ENCODE results near the gene TBRG4.

Gene TBRG4

GRCh38 chr7:45111298-45112223, at the start of gene TBRG4 (continued):
- TF ChIP-seq ZNF692 (tag by site-specific recombination; IDR thresholded peaks at IDR 0.05) (peak; percentile 64; the same call in 1 of the 2 replicates), ZNF785 (tag by site-specific recombination; IDR thresholded peaks at IDR 0.05) (no peak), ZNF791 (tag by site-specific recombination; IDR thresholded peaks at IDR 0.05) (no peak), ZNF629 (tag by site-specific recombination; IDR thresholded peaks at IDR 0.05) (peak; percentile 89), ZNF670 (tag by site-specific recombination; IDR thresholded peaks at IDR 0.05; ENCODE audit: low read depth) (no peak), ATF2 (tag by site-specific recombination; IDR thresholded peaks at IDR 0.05; ENCODE audit: low read depth) (peak; percentile 77), KLF7 (tag by site-specific recombination; IDR thresholded peaks at IDR 0.05; ENCODE audit: borderline replicate concordance) (peak; percentile 96), KLF10 (tag by site-specific recombination; IDR thresholded peaks at IDR 0.05) (peak; percentile 95), ZNF623 (tag by site-specific recombination; IDR thresholded peaks at IDR 0.05) (no peak), ZNF610 (tag by site-specific recombination; IDR thresholded peaks at IDR 0.05; ENCODE audit: borderline replicate concordance) (peak; percentile 56; the same call in 1 of the 2 replicates), ZNF311 (tag by site-specific recombination; IDR thresholded peaks at IDR 0.05; ENCODE audit: borderline replicate concordance) (no peak), ZBTB11 (tag by site-specific recombination; conservative IDR thresholded peaks at IDR 0.05; ENCODE audit: low read depth) (peak; percentile 89), ZNF701 (tag by site-specific recombination; IDR thresholded peaks at IDR 0.05) (no peak), PRDM6 (tag by site-specific recombination; IDR thresholded peaks at IDR 0.05) (no peak), ZNF639 (tag by site-specific recombination; IDR thresholded peaks at IDR 0.05) (0 out of 2 replicates have a peak, but pooled peaks have one; percentile 57), SP2 (tag by site-specific recombination; IDR thresholded peaks at IDR 0.05) (peak; percentile 77), YY2 (tag by site-specific recombination; IDR thresholded peaks at IDR 0.05) (peak; percentile 74; the same call in 1 of the 2 replicates), ZNF248 (tag by site-specific recombination; IDR thresholded peaks at IDR 0.05) (no peak), ZNF341 (tag by site-specific recombination; IDR thresholded peaks at IDR 0.05; ENCODE audit: low read depth) (peak; percentile 44; the same call in 1 of the 2 replicates), PRDM1 (tag by site-specific recombination; IDR thresholded peaks at IDR 0.05) (no peak), ZNF600 (tag by site-specific recombination; IDR thresholded peaks at IDR 0.05) (peak; percentile 85), ZBTB8A (tag by site-specific recombination; IDR thresholded peaks at IDR 0.05) (peak; percentile 90), ZBTB17 (tag by site-specific recombination; IDR thresholded peaks at IDR 0.05) (peak; percentile 77), ZNF560 (tag by site-specific recombination; IDR thresholded peaks at IDR 0.05; ENCODE audit: borderline replicate concordance) (no peak), ZNF830 (tag by site-specific recombination; IDR thresholded peaks at IDR 0.05; ENCODE audit: low read depth) (no peak), ZNF114 (tag by site-specific recombination; IDR thresholded peaks at IDR 0.05) (no peak), MYNN (tag by site-specific recombination; IDR thresholded peaks at IDR 0.05; ENCODE audit: borderline replicate concordance) (0 out of 2 replicates have a peak, but pooled peaks have one; percentile 13), ZNF843 (tag by site-specific recombination; IDR thresholded peaks at IDR 0.05) (peak; percentile 68), ZNF394 (tag by site-specific recombination; IDR thresholded peaks at IDR 0.05; ENCODE audit: borderline replicate concordance) (peak; percentile 18; the same call in 1 of the 2 replicates), ZNF580 (tag by site-specific recombination; IDR thresholded peaks at IDR 0.05) (0 out of 2 replicates have a peak, but pooled peaks have one; percentile 29)

All from HEK293 (cell line).